ENCODE results near the gene TBC1D21. TPM values are rescaled to one million over a fixed set of nuclear protein-coding genes. Genes with fewer than 3 reads are reported as not detected.

TBC1D21 gene
- total and polyA plus RNA-seq, 9 donors, result not detected

DNA sequence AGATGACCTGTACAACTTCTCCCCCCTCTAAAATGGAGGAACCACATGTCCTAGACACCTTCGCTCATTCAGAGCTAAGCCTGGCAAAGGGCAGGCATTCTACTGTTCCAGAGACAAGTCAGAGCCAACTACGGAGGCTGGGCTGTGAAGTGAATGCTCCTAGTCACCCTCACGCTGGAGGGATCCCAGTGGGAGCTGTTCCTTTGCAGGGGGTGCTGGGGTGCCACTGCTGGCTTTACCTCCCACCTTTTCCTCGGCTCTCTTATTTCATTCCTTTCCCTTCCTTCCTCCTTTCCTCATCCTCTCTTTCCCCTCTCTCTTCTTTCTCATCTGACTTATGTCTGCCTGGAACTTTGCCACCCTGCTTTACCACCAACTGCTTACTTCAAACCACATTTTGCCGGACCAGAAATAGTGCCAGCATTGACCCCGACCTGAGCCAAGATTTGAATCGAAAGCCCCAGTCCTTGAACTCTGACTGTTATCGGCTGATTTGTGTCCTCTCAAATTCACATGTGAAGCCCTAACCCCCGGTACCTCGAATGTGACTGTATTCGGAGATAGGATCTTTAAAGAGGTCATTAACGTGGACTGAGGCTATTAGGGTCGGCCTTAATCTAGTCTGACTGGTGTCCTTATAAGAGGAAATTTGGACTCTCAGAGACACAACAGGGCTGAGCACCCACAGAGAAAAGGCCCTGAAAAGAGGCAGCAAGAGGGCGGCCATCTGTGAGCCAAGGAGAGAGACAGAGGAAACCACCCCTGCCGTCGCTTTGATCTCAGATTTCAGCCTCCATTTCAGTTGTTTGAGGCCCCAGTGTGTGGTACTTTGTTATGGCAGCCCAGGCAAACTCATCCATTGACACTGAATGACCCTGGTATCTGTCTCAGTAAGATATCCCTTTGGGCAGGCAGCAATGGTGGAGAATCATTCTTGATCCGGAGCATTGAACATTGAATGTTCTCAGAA lies 31.3 kb upstream of the TBC1D21 start:
- Histone ChIP-seq H3K9me3 (no peaks in the 10 kb centered on the region), H3K27me3 (no peaks in the 10 kb centered on the region), H3K27ac (no peak overlapping the region), H3K4me3 (no peak overlapping the region), H3K4me1 (ENCODE audit: insufficient read depth) (no peaks in the 10 kb centered on the region), H3K36me3 (no peaks in the 10 kb centered on the region)
- TF ChIP-seq EP300 (IDR thresholded peaks at IDR 0.05) (no peak), POLR2A (IDR thresholded peaks at IDR 0.05) (no peak)
- TF ChIP-seq, protein P1, sequence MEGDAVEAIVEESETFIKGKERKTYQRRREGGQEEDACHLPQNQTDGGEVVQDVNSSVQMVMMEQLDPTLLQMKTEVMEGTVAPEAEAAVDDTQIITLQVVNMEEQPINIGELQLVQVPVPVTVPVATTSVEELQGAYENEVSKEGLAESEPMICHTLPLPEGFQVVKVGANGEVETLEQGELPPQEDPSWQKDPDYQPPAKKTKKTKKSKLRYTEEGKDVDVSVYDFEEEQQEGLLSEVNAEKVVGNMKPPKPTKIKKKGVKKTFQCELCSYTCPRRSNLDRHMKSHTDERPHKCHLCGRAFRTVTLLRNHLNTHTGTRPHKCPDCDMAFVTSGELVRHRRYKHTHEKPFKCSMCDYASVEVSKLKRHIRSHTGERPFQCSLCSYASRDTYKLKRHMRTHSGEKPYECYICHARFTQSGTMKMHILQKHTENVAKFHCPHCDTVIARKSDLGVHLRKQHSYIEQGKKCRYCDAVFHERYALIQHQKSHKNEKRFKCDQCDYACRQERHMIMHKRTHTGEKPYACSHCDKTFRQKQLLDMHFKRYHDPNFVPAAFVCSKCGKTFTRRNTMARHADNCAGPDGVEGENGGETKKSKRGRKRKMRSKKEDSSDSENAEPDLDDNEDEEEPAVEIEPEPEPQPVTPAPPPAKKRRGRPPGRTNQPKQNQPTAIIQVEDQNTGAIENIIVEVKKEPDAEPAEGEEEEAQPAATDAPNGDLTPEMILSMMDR (IDR thresholded peaks at IDR 0.05), result no peak
- intact Hi-C loops (cut with DNase I), result no loop called here
- DNase-seq, result no peak
- WGBS, 3 donors, result 46 to 51% (median 50%) methylated on average over 17 of the region's 17 CpGs

DNA sequence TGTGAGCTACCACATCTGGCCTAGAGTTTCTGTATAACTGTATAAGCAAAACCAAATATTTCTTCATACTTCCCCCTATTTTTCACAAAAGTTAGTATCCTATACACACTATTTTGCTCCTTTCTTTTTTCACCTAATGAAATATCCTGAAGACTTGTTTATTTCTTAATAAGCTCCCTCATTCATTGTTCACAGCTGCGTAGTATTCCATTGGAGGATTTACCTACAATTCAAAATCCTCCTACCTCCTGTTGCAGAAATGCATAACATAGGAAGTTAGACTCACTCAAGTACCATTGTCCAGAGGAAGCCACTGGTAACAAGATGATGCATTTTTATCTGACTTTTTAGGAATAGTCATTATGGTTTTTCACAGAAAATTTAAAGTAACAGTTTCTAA lies 29.6 kb upstream of the TBC1D21 start:
- Histone ChIP-seq H3K27ac (no peak overlapping the region), H3K36me3 (no peaks in the 10 kb centered on the region), H3K9me3 (no peaks in the 10 kb centered on the region), H3K27me3 (no peaks in the 10 kb centered on the region), H3K4me3 (no peak overlapping the region), H3K4me1 (ENCODE audit: insufficient read depth) (no peaks in the 10 kb centered on the region)
- WGBS, 3 donors, result 95 to 100% (median 100%) methylated on average over 1 of the region's 1 CpG
- DNase-seq, result no peak
- intact Hi-C loops (cut with DNase I), result no loop called here
- TF ChIP-seq, protein P1 (IDR thresholded peaks at IDR 0.05), result no peak
- no peak for TF ChIP-seq POLR2A (IDR thresholded peaks at IDR 0.05)
- no peak for TF ChIP-seq EP300 (IDR thresholded peaks at IDR 0.05)

DNA sequence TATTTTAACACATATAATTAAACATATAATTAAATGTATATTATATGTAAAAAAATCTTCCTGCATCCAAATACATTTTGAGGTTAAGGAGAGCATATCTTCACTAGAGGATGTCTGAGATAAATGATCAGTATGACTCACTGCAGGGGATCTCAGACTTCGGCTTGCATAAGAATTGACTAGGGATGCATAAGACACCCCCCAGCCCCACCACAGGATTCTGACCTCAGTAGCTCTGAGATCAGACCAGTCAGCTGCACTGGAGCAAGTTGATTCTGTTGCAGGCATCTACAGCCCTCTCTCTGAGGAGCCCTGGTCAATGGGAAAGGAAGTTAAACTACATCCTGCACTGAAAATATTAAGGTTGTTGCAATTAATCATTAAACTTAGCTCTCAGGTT lies 29.0 kb upstream of the TBC1D21 start:
- 38 to 69% (median 55%) methylated on average over 1 of the region's 1 CpG for WGBS, 3 donors
- intact Hi-C loops (cut with DNase I), result no loop called here

DNA sequence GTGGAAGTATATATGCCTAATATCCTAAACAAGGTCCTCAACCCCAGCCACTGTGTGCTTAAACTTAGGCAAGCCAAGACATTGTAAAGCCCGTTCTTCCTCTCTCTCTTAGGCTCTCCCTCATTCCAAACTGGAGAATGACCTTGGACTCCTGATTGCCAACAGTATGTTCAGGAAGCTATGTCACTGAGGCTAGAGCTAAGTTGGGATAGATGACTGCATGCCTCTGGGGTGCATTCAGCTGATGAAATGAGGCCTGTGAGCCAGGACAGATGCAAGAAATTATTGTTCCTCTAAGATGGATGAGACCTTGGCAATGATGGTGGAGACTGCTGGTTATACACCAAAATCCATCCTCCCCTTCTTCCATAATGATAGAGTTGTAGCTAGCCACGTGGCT lies 27.9 kb upstream of the TBC1D21 start:
- H3K27me3 ChIP-seq, result no peaks in the 10 kb centered on the region
- H3K27ac ChIP-seq, result no peak overlapping the region
- no peaks in the 10 kb centered on the region for H3K36me3 ChIP-seq
- no peak for DNase-seq
- 42 to 62% (median 57%) methylated on average over 2 of the region's 2 CpGs for WGBS, 3 donors
- H3K4me1 ChIP-seq (ENCODE audit: insufficient read depth), result no peaks in the 10 kb centered on the region
- intact Hi-C loops (cut with DNase I), result no loop called here
- no peak for TF ChIP-seq EP300 (IDR thresholded peaks at IDR 0.05)
- no peak overlapping the region for H3K4me3 ChIP-seq
- H3K9me3 ChIP-seq, result no peaks in the 10 kb centered on the region

More for the DNA sequence above, 29.0 kb upstream of the TBC1D21 start:
- Histone ChIP-seq H3K9me3 (no peaks in the 10 kb centered on the region), H3K36me3 (no peaks in the 10 kb centered on the region), H3K27me3 (no peaks in the 10 kb centered on the region), H3K4me3 (no peak overlapping the region), H3K4me1 (ENCODE audit: insufficient read depth) (no peaks in the 10 kb centered on the region), H3K27ac (no peak overlapping the region)
- DNase-seq, result no peak
- TF ChIP-seq POLR2A (IDR thresholded peaks at IDR 0.05) (no peak), EP300 (IDR thresholded peaks at IDR 0.05) (no peak)
- TF ChIP-seq, protein P1 (IDR thresholded peaks at IDR 0.05), result no peak

DNA sequence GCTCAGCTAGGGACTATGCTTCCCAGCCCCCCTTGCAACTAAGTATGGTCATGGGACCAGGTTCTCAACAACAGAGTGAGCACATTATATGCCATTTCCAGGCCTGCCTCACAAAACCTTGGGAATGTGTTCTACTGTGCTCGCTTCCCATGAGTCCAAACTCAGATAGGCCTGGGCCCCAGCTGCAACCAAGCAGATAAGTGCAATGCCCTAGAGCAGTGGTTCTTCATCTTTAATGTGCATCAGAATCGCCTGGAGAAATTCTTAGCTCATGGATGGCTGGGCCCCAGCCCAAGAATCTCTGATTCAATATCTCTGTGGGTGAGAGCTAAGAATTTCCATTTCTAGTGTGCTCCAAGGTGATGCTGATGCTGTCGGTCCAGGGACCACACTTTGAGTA lies 27.5 kb upstream of the TBC1D21 start:
- intact Hi-C loops (cut with DNase I), result no loop called here
- Histone ChIP-seq H3K4me1 (ENCODE audit: insufficient read depth) (no peaks in the 10 kb centered on the region), H3K4me3 (no peak overlapping the region), H3K27ac (no peak overlapping the region), H3K36me3 (no peaks in the 10 kb centered on the region), H3K9me3 (no peaks in the 10 kb centered on the region), H3K27me3 (no peaks in the 10 kb centered on the region)
- WGBS, 3 donors, result 80 to 81% (median 81%) methylated on average over 3 of the region's 3 CpGs
- TF ChIP-seq, protein P1 (IDR thresholded peaks at IDR 0.05), result no peak
- TF ChIP-seq POLR2A (IDR thresholded peaks at IDR 0.05) (no peak), EP300 (IDR thresholded peaks at IDR 0.05) (no peak)
- DNase-seq, result no peak

Measured in ovary (tissue), 9 donors.